ENCODE data around the gene CDCA5. TPM values are rescaled to one million over a fixed set of nuclear protein-coding genes. Genes with fewer than 3 reads are reported as not detected.

The CDCA5 gene
- total RNA-seq, 1 experiment from 2014 or later = 94.8 TPM

GRCh38 chr11:65116370-65117205 lies 32.7 kb upstream of the CDCA5 start:
- H3K9me3 Mint-ChIP-seq = no peaks in the 10 kb centered on the region
- Histone ChIP-seq H3K79me2 (ENCODE audit: insufficient read depth, low read length) (peaks cover 6% of the 10 kb centered on the region; the same call in 1 of the 2 replicates), H2BK20ac (ENCODE audit: low read depth, low read length, poor library complexity, severe bottlenecking) (no peak overlapping the region), H3K18ac (ENCODE audit: insufficient read length, low read depth, low read length) (peak overlapping the region; percentile 88), H2BK5ac (ENCODE audit: insufficient read length, low read length) (no peak overlapping the region), H4K20me1 (ENCODE audit: control insufficient read depth, insufficient read depth, insufficient read length) (no peaks in the 10 kb centered on the region), H4K5ac (ENCODE audit: insufficient read length, low read depth, low read length) (no peak overlapping the region), H2BK12ac (ENCODE audit: insufficient read length, low read depth, low read length) (no peak overlapping the region), H3K79me1 (ENCODE audit: insufficient read depth, low read depth, low read length, poor library complexity, severe bottlenecking) (no peaks in the 10 kb centered on the region), H3K23me2 (ENCODE audit: insufficient read length, low read depth, low read length, poor library complexity, severe bottlenecking) (peaks cover 20% of the 10 kb centered on the region), H3K4me1 (ENCODE audit: insufficient read depth, low read length) (no peaks in the 10 kb centered on the region), H3K9me3 (ENCODE audit: control insufficient read depth, low read depth, low read length) (no peaks in the 10 kb centered on the region), H3K56ac (ENCODE audit: insufficient read length, low read depth, low read length) (no peak overlapping the region), H4K91ac (ENCODE audit: insufficient read length, low read depth, low read length) (no peak overlapping the region), H3K4me2 (ENCODE audit: insufficient read depth, insufficient read length, low read length) (peak overlapping the region; percentile 74), H2AK5ac (ENCODE audit: insufficient read length, low read length) (no peak overlapping the region), H3K23ac (ENCODE audit: insufficient read length, low read depth, low read length) (no peak overlapping the region), H3K9ac (ENCODE audit: extremely low read depth, insufficient read length, low read length) (peak overlapping the region; percentile 82), H2BK120ac (ENCODE audit: low read depth, low read length, poor library complexity, severe bottlenecking) (no peak overlapping the region), H4K8ac (replicated peaks; ENCODE audit: insufficient read length, low read depth, low read length) (no peak overlapping the region), H3K27me3 (ENCODE audit: insufficient read depth, low read length) (no peaks in the 10 kb centered on the region), H3T11ph (ENCODE audit: low read length) (no peak overlapping the region), H2AFZ (ENCODE audit: low read length) (no peak overlapping the region), H3K4ac (ENCODE audit: low read depth, low read length) (no peak overlapping the region; the same call in 1 of the 2 replicates), H3K14ac (ENCODE audit: insufficient read depth, low read length) (peak overlapping the region; percentile 91), H2BK15ac (ENCODE audit: low read depth, low read length) (no peak overlapping the region), H3K27ac (ENCODE audit: insufficient read length, low read depth, low read length) (no peak overlapping the region)
- TF ChIP-seq CTCF (conservative IDR thresholded peaks at IDR 0.05) = no peak
- peak overlapping the region; percentile 92 to 98 (median 96); a peak in 5 of 7 replicates for H3K27ac Mint-ChIP-seq
- H3K36me3 Mint-ChIP-seq (ENCODE audit: insufficient read depth in 1 of 3, low read depth in 3 of 3) = peaks cover 25 to 61% (median 59%) of the 10 kb centered on the region in 3 experiments
- peak; percentile 56 for DNase-seq
- no CpG with 5 or more reads among the region's 68 CpGs for WGBS (ENCODE audit: extremely low coverage, insufficient read length, low lambda C conversion rate)
- peak overlapping the region; percentile 84 to 89 for H3K4me3 Mint-ChIP-seq
- H3K4me1 Mint-ChIP-seq = peaks cover 14 to 22% of the 10 kb centered on the region in 2 experiments
- peaks cover 1% of the 10 kb centered on the region; the same call in 1 of the 2 replicates for H3K27me3 Mint-ChIP-seq (ENCODE audit: low read depth)

Measured in H9 (cell line).